Upper lobe of left lung (tissue), 4 donors: ENCODE results near the gene GTSE1.

Experiments
- CTCF ChIP-seq, 6 experiments: fragments of 450-650 bp in 4 of 6; fragments of 200-600 bp in 2 of 6; sonication (generic) in 2 of 6; IDR thresholded peaks; one replicate each; pipeline ENCODE4 v1.5.1; 2016 to 2019; ENCODE audit warnings: antibody characterized with exemption in 6 of 6
- EP300 ChIP-seq, 4 donors: sonication (generic); formaldehyde crosslinking; IDR thresholded peaks; one replicate each; pipeline ENCODE4 v1.5.1; 2017; ENCODE audit warnings: antibody characterized with exemption in 4 of 4, control low read depth in 2 of 4
- POLR2AphosphoS5 ChIP-seq, 2 donors: sonication (generic); formaldehyde crosslinking; IDR thresholded peaks; one replicate each; pipeline ENCODE4 v1.5.1; 2017; ENCODE audit warnings: antibody characterized with exemption in 2 of 2

DNA sequence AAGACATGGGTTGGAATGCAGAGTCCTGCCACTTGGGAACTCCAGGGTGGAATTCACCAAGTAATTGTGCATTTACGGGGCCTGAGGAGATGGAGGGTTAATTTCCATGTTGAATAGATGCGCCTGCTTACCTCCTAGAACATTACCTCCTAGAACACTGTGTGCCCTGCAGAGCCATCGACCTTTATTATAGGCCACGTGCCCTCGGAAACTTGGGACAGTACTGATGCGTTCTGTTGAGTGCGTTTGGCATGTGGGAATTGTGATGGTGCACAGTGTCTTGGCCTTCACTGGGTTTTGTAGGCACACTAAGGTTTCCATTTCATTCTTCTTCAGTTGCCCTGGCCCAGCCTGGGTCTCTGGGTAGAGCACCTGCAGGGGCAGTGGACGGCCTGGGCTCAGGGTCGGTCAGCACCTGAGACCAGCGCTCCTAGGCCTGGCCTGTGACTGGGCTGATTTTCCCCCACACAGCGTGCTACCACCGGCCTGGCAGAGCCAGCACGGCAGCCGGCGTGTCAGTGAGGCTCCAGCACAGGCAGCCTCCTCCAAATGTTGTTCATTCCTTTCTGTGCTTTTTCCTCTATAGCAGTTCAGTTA is 51.5 kb downstream of the GTSE1 start:
- TF ChIP-seq POLR2AphosphoS5 (IDR thresholded peaks at IDR 0.05) (no peak), CTCF (IDR thresholded peaks at IDR 0.05) (no peak), EP300 (IDR thresholded peaks at IDR 0.05) (no peak)
